ENCODE measurements around the gene SLC6A20.
A peak's percentile ranks its signal among the peaks of the same experiment; 100 is the strongest.

SLC6A20 gene

GRCh38 chr3:45778761-45779201 is 17.6 kb downstream of the SLC6A20 start:
- DNase-seq (ENCODE audit: low read depth), result no peak

GRCh38 chr3:45777746-45778386 is 18.5 kb downstream of the SLC6A20 start:
- DNase-seq (ENCODE audit: low read depth), result no peak

GRCh38 chr3:45777111-45777745 is 19.1 kb downstream of the SLC6A20 start:
- DNase-seq (ENCODE audit: low read depth), result no peak

DNA sequence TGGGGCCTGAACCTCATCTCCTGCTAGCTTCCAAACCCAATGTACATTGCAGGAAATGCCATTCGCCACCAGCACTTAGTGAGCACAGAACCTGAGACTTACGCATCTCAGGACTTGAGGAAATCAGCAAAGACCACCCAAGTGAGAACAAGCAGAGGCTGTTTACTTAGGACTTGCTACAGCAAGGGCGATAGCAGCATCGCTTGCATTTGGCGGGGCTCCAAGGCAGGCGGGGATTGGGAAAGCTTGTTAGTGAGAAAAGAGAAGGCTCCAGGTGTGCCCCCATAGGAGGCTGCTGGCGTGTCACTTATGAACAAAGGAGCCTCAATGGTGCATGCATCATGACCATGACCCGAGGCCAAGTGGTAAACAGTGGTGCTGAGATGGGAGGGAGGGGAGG is 19.7 kb downstream of the SLC6A20 start:
- DNase-seq (ENCODE audit: low read depth), result no peak

DNA sequence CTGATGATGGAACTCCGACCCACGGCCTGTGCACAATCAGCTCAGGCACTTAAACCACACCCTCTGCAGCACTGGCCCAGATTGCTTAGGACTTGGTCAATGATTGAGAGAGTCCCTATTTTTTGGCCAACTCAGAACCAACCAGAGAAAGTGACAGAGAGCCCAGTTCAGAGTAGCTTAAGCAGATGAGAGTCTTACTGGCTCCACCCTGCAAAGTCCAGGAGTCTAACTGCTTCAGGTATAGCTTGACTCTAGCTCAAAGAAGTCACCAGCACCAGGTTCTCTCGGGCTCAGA is 20.1 kb downstream of the SLC6A20 start:
- no peak for DNase-seq (ENCODE audit: low read depth)

- no peak for DNase-seq (ENCODE audit: low read depth)
Measured at GRCh38 chr3:45775571-45776300, 20.6 kb downstream of the SLC6A20 start.

DNA sequence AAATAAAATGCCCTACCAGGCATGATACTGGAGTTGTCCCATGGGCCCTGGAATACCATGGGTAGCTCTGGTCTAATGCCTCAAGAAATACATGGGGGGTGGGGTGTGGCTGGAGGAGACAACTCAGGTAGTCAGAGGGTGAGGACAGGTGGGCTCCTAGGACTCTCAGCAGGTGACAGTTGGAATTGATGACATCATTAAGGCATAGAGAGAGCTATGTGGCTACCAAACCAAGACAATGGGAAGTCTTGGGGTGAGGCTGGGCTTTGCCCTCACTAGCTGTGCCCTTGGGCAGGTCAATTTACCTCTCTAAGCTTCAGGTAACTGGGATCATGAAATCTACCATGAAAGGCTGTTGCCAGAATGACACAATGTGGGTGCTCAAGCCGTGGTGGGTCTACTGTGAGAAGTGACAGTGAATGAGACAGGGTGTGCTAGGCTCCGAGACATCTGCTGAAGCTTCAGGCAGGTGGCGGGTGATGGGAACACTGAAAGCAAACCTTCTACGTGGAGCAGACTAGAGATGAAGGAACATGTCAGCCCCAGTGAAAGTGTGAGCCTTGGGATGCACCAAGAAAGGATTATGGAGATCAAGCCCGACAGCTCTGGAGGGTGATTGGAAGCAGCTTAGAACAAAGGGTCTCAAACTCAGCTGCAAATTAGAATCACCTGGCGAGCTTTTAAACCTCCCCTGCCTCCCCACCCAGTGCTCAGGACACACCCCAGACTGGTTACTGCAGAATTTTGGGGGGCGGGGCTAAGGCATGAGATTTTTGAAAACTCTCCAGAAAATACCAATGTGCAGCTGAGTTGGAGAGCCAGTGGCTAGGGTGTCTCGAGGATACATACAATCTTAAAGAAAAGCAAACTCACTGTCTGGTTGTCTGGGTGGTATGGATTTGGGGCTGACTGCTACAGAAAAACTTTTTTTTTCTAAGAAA is 21.5 kb downstream of the SLC6A20 start:
- DNase-seq (ENCODE audit: low read depth), result no peak

GRCh38 chr3:45773714-45774449 is 22.5 kb downstream of the SLC6A20 start:
- no peak for DNase-seq (ENCODE audit: low read depth)

DNA sequence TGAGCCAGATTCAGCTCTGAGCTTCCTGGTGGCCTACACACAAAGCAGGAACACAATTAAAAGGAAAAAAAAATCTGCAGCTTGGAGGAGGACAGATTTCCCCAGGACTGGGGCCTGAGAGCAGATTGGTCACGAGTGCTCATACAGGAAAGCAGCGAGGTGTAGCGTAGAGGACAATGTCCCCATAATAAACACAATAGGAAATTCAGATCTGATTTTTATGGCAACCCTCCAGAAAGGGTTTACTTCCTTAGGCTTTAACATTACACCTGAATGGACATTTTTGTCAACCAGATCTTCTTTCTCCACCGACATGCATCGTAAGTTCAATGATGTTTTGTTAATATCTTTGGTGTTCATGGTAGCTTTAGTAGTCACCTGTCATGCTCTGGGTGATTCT is 23.3 kb downstream of the SLC6A20 start:
- no peak for DNase-seq (ENCODE audit: low read depth)

- no peak for DNase-seq (ENCODE audit: low read depth)
Measured at GRCh38 chr3:45772341-45773035, 23.8 kb downstream of the SLC6A20 start.

DNA sequence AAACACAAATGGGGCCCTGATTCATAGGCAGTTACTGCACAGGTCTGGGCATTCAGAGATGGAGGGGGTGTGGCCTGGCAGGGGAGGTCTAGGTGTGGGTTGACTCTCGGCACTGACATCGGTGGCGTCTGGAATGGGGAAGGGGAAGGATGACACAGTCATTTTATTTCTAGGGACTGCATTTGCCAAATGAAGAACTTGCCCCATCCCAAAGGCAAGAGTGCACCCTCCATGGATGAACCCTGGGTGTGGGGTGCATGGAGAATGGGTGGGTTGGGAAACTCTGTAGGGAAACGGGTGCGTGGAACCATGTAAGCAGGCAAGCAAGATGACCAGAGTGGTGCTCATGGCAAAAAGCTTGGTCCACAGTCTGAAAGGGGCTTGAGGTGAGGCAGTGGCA is 24.5 kb downstream of the SLC6A20 start:
- DNase-seq (ENCODE audit: low read depth), result no peak

- DNase-seq (ENCODE audit: low read depth), result no peak
Measured at GRCh38 chr3:45771166-45771775, 25.1 kb downstream of the SLC6A20 start.

- no peak for DNase-seq (ENCODE audit: low read depth)
Measured at GRCh38 chr3:45765958-45766357, 30.4 kb downstream of the SLC6A20 start.

DNA sequence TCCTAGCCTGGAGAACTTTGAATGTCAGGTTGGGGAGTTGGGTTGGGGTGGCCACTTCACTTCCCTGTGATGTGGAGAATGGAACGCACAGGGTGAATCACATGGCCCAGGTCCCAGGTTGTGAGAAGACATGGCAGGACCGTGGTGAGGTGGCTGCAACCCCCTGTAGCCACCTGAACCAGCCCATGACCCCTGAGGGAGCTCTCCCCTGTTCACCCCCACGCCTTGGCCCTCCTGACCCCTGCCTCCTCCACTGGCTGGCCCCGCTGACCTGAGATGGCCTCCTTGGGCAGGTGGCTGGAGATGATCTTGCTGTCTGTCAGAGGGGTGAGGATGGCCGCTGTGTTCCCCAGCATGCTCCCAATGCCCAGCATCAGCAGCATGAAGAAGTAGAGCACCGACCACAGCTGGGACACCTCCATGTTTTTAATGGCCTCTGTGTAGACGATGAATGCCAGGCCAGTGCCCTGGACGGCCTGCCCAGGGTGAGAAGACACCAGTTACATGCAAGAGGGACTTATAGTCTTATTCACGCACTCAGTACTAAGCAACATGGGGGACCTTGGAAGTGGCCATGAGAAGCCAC is 31.0 kb downstream of the SLC6A20 start:
- DNase-seq (ENCODE audit: low read depth), result no peak

- DNase-seq (ENCODE audit: low read depth), result no peak
Measured at GRCh38 chr3:45763303-45763675, 33.0 kb downstream of the SLC6A20 start.

DNA sequence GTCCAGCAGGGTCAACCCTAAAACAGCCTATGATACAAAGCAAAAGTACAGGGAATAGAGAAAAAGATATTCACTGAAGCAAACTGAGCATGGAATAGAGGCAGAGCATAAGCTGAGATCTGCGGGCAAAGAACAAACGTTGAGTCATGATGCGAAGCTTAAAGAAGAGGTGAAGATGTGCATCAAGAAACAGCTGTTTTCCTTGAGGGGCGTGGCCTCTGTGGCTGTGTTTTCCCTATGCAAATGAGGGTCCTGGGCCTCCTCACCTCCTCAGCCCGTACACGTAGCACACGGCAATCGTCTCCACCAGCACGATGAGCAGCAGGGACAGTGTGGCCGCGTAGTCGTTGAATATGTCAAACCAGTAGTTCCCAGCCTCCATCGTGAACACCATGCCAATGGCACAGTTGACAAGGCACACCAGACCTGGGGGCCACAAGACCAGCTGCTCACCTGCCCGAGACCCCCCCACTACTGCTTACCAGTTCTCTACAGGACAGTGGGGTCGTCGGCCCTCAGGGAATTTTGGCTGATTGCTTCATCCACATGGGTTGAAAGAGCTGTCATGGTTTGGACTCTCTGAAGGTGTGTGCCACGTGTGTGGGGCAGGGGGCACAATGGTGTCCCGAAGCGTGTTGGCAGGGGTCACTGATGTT is 33.6 kb downstream of the SLC6A20 start:
- no peak for DNase-seq (ENCODE audit: low read depth)

DNA sequence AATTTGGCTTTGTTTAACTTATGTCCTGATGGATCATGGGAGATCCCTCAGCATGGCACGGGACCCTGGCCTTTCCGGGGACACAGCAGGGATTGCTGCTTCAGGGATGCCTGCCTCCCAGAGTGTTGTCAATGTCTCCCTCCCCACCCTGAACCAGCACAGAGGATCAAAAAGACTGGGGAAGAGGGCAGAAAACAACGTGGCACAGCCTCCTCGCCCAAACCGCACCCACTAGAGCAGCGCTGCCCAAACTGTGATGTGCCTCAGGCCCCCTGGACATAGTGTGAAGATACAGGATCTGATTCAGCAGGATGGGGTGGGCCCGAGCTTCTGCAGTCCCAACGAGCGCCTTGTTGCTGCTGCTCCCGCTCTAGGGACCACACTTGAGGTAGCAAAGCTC is 34.5 kb downstream of the SLC6A20 start:
- DNase-seq (ENCODE audit: low read depth), result no peak

GRCh38 chr3:45760878-45761711 is 35.2 kb downstream of the SLC6A20 start:
- DNase-seq (ENCODE audit: low read depth), result peak; percentile 66

DNA sequence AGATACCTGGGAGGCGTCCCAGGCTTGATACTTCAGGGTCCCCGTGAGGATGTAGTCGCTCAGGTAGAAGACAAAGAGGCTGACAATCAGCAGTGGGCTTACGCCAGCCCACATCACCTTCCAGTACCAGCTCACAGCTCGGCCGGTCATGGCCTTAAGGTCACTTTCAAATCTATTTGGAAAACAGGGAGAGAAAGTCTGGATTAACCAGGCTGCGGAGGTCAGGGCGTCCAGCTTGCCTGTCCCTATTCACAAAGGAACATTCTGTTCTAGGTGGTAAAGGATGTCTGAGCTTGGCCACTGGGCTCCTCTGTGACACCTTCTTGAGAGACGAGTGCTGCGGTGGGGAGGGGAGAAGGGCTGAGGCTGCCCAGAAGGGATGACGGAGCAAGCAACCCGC is 36.5 kb downstream of the SLC6A20 start:
- no peak for DNase-seq (ENCODE audit: low read depth)

Measured in ELR (cell line).